ENCODE data around the gene ZNF148.

Gene ZNF148

DNA sequence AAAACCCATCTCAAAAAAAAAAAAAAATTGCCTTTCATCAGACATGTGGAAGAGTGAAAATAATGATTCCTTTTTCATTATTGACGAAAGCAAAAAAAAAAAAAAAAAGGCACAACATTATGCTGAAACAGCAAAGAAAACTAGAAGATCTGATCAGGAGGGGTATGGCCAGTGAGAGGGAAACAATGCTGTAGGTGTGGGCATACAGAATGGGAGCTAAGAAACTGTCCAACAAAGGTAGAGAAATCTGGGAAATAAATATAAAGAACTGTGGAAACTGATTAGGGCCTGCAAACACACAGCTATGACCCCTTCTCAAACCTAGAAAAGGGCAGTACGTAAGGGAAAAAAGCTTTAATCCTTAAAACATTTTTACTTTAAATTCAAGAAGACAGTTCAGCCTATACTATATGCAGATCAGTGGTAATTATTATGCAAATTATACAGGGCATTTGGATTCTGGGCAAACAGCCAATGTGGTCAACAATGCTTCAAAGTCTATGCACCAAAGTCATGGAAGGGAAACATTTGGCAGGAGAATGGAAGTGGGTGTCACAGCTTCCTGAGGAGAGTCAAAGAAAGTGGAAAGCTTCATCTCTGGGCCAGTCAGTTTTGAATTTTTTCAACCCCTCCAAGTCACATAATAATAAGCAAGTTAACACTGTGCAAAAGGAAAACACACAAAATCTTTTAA lies 94.3 kb downstream of the ZNF148 start:
- no peak for DNase-seq (ENCODE audit: low read depth in 2 of 2)

DNA sequence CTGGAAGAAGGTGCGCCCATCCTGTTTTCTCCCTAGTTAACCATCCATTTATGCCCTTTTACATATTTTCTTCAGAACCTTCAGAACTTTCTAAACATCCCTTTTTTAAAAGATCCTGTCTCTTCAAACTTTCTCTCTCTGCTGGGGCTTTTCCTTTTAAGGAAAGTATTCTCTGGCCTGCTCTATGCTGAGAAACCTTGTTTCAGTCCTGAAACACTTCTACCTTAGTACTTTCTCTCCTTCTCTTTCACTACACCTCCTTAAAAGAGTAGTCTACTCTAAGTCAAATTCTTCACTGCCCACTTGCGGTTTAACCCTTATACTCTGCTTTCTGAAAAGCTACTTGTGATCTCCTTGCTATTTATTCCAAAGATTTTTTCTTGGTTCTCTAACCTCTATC lies 97.0 kb downstream of the ZNF148 start:
- no peak for DNase-seq (ENCODE audit: low read depth in 2 of 2)

DNA sequence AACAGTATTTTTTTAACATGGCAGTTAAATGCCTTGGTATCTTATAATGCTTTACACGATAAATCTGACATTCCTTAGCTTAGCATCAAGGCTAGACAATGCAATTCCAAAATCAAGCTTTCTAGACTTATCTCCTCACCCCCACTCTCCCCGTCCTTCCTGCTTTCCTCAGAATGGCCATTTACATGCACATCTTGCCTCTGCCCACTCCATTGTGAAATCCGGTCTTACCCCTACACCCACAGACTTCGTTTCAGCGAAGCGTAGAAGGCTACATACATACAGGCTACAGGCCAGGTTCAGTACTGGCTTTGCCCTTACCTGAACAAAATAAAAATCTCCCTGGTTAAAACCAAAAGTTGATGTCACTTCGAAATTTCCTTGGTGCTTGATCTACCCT lies 104.0 kb downstream of the ZNF148 start:
- no peak for DNase-seq (ENCODE audit: low read depth in 2 of 2)

DNA sequence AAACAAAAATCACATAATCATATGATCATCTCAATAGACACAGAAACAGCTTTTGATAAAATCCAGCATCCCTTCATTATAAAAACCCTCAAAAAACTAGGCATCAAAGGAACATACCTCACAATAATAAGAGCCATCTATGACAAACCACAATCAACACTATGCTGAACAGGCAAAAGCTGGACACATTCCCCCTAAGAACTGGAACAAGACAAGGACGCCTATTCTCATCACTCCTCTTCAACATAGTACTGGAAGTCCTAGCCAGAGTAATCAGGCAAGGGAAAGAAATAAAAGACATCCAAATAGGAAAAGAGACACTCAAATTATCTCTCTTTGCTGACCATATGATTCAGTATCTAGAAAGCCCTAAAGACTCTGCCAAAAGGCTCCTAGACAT lies 107.7 kb downstream of the ZNF148 start:
- no peak for DNase-seq (ENCODE audit: low read depth in 2 of 2)

DNA sequence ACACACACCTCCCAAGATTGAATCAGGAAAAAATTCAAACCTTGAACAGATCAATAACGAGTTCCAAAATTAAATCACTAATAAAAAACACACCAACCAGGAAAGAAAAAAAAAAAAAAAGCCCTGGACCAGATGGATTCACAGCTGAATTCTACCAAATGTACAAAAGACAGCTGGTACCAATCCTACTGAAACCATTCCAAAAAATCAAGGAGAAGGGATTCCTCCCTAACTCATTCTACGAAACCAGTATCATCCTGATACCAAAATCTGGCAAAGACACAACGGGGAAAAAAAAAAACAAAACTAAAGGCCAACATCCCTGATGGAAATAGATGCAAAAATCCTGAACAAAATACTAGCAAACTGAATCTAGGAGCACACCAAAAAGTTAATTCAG lies 108.2 kb downstream of the ZNF148 start:
- DNase-seq (ENCODE audit: low read depth in 2 of 2): no peak

DNA sequence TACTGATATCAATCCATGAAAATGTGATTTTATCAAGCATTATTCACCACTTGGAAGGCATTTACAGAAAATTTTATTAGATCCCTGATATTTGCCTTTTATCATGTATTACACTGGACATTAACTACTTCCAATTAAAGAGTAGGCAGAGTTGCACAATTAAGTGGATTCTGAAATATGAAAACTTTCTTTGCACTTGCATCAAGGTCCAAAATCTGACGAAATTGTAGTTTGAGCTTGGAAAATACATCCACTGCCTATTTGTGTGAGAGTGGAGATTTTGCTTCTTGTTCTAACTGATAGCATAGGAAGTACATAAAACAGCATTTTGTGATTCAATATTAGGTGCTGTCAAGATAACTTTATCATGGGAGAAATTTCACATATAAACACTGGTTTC lies 113.0 kb downstream of the ZNF148 start:
- DNase-seq (ENCODE audit: low read depth in 2 of 2): no peak

DNA sequence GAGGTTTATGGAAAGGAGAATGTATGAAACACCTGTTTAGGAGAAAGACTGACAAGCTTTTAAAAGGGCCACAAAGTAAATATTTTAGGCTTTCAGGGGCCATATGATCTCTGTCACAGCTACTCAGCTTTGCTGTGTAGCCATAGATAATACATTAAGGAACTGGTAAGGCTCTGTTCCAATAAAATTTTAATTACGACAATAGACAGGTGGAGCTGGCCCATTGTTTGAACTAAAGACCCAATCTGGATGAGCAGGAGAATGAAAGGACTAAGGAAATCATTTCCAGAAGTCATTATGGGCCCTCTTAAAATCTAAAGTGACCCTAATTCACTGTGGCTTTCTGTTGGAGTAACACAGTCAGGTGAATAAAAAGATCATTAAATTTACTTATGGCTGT lies 114.1 kb downstream of the ZNF148 start:
- no peak for DNase-seq (ENCODE audit: low read depth in 2 of 2)

DNA sequence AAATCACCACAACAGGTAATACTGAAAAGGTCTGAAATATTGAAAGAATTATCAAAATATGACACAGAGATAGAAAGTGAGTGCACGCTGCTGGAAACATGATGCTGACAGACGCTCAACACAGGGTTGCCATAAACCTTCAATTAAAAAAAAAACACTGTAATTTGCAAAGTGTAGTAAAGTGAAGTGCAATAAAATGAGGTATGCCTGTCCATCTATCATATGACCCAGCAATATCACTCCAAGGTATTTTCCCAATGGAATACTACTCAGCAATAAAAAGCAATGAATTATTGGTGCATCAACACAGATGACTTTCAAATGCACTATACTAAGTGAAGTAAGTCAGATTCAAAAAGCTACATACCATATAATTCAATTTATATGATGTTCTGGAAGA lies 115.0 kb downstream of the ZNF148 start:
- DNase-seq (ENCODE audit: low read depth in 2 of 2): no peak

DNA sequence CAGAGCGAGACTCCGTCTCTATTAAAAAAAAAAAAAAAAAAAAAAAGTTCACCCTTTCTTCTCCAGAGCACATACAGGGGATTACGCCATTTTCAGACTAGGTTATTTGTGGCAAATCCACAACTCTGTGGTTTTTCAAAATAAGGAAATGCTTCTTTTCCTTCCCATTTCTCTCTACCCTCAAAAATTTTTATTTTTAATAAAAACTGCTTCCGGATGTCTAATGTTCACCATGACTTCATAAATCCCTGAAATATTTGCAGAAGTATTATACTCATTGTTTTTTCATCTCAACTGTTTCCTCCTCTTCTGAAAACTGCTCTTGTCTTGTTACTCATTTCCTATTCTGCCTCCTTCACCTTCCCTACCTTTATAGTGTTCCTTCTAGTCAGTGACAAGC lies 117.6 kb downstream of the ZNF148 start:
- no peak for DNase-seq (ENCODE audit: low read depth in 2 of 2)

DNA sequence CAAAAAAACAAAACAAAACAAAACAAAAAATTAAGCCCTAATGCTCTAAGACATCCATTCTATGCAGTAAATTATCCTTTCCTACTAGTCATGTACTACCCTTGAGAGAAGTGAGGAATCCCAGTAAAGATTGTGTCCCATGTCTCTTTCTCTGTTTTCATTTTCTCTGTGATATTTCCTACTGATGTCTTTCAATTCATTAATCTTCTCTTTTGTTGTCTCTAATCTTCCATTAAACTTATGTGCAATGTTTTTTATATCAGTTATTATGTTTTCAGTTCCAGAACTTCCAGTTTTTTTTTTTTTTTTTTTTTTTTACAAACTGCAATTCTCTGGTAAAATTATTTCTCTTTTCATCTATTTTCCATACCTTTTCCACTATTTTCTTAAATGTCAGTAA lies 118.5 kb downstream of the ZNF148 start:
- DNase-seq (ENCODE audit: low read depth in 2 of 2): no peak

DNA sequence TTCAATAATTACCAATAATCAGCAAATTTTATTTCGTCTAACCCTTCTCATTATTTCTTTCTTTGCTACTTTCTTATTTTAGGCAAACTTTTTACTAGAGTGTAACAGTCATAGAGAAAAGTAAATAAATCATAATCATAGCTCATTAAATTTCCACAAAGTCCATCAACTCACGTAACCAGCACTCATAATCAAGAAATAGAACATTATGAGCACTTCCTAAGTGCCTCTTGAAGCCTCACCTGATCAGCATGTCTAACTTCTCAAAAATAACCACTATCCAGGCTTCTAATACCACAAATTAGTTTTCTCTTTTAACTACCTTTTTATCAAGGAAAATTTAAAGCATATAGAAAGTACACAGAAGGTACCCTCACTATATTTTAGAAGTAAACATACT lies 124.2 kb downstream of the ZNF148 start:
- no peak for DNase-seq (ENCODE audit: low read depth in 2 of 2)

DNA sequence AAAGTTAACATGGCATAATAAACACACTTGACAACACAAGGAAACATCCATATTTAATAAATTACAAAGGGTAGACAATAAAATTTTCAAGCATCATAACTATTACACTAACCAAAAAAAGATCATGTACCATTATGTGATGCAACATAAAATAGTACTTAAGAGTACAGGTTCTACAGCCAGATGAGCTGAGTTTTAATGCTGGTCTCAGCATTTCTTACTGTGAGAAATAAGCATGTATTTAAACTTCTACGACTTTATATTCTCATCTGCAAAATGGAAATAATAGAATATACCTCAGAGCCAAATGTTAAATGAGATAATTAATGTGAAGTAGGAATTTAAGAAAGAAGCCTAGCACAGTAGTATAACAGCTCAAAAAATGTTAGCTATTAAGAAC lies 128.9 kb downstream of the ZNF148 start:
- DNase-seq (ENCODE audit: low read depth in 2 of 2): no peak

DNA sequence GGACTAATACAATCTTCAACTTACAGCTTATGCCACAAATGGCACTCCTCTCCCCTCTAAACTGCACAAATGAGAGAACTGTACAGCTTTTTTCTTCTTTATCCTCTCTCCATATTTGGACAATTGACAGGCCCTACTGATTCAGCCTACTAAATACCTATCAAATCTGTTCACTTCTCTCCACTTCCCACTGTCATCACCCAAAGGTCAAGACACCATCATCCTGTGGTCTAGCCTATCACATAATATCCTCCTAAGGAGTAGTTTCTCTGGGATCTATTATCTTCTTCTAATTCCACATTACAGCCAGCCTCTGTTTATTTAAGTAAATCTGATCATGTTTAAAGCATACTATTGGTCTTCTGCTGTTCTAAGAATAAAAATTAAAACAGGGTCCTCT lies 129.6 kb downstream of the ZNF148 start:
- DNase-seq (ENCODE audit: low read depth in 2 of 2): no peak

DNA sequence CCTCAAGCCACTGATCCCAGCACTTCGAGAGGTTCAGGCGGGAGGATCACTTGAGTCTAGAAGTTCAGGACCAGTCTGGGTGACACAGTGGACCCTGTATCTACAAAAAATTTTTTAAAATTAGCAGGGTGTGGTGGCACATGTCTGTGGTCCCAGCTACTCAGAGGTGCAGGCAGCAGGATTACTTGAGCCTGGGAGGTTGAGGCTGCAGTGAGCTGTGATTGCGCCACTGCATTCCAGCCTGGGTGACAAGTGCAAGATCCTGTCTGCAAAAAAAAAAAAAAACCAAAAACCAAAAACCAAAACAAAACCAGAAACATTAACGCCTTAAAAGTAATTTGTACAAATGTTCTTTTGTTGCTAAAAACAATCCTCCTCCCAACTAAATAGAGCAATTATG lies 134.6 kb downstream of the ZNF148 start:
- DNase-seq (ENCODE audit: low read depth in 2 of 2): no peak

DNA sequence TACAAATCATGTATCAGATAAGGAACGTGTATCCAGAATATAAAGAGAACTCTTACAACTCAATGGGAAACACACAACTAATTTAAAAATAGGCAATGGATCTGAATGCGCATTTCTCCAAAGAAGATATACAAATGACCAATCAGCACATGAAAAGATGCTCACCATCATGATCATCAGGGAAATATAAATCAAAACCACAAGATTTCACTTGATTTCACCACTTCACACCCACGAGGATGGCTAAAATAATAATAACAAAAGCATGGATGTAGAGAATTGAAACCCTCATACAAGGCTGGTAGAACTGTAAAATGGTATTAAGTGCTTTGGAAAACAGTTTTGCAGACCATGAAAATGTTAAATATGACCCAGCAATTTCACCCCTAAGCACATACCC lies 135.9 kb downstream of the ZNF148 start:
- no peak for DNase-seq (ENCODE audit: low read depth in 2 of 2)

DNA sequence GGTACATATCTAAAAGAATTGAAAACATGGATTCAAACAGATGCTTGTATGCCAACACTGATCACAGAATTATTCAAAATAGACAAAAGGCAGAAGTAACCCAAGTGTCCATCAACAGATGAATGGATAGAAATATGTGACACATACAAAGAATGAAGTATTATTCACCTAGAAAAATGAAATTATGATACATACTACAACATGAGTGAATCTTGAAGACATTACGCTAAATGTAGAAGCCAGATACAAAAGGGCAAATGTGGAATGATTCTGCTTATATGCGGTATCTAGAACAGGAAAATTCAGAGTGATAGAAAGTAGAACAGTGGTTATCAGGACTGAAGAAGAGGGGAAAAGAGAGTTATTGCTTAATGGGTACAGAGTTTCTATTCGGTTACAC lies 136.4 kb downstream of the ZNF148 start:
- DNase-seq (ENCODE audit: low read depth in 2 of 2): no peak

DNA sequence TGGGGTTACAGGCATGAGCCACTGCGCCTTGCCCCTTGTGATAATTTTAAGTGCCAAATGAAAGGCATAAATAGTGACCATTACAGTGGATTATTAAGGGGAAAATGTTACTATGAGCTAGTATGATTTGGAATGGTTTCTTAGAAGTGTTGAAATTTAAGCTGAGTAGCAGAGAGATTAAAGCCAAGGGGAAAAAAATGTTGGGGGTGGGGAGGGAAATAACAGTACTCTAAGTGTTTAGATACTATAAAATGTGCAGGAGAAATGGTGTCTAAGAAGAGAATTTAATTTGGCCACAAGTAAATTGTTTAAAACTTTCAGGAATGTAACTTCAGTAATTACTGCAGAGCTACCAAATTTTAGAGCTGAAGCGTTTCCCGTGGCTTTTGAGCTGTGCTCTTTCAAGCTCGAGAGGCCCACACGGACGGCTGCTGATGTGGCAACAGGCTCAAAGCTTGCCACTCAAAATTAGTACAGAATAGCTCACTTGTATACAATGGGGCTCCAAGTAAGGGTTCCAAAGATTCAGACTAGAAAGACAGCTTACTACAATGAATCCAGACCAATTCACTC lies 138.7 kb downstream of the ZNF148 start:
- DNase-seq (ENCODE audit: low read depth in 2 of 2): no peak

DNA sequence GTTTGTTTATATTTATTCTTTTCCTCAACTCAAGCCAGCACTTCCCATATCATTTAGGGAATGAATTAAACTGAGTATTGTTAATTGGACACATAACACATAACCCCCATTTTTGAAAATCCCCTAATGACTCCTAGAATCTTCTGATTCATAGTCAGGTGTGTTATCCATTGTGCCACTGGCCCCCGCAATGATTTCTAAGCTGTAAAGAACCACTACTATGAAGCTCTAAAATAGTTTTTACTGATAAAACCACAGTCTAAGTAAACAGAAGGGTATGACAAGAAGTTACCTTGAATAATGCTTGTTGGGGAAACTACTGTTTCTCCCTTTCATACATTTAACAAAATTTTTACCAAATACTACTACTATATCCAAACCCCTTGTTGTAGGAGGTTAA lies 140.3 kb downstream of the ZNF148 start:
- DNase-seq (ENCODE audit: low read depth in 2 of 2): no peak

DNA sequence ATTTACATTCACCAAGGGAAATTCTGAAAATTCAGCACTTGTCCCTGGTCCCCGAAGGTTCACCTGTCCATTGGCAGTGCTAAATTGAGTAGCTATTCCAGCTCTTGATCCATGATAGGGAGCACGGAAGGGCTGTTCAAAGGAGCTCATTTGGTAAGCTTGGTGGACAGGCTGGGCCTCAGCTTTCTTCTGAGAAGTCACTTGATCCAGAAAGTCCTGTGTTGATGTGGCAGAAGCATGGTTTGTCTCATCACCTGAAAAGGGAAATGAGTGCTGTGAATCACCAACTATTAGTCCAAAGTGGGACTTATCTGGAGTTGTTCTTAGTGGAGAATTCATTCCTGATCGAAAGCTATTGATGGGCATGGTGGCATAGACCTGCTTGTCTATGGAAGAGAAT lies 142.7 kb downstream of the ZNF148 start:
- no peak for DNase-seq (ENCODE audit: low read depth in 2 of 2)

DNA sequence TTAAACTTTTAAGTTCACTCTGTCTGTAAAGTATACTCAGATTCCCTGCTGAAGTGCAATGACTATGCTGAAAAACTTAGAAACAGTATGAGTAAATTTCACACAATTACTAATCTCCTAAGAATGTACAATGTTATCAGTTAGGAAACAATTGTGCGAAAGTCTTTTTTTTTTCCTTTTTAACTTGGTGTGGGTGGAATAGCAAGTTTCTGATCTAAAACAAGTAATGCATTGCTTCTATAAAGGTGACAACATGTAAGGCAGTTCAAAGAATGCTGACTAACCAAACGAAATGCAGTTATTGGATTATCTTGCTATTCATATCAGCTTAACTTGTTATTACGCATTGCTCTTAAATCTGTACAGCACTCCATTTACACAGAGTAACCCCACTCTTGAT lies 143.2 kb downstream of the ZNF148 start:
- DNase-seq (ENCODE audit: low read depth in 2 of 2): no peak

DNA sequence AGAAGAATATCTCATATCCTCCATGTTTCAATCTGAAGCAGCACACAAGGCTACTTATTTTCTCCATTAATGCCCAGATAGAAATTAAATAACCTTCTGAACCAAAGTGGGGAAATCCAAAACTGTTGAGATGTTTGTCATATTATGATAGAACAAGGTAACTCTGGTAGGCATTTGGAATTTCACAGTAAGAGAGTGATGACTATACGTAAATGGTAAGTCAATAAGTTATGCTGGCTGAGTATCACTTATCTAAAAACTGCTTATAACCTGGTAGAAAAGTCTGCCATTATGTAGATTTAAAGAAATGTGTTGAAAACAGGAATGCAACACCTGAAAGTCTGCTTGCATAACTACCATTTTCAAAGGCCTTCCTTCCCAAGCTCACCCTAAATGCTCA lies 145.4 kb downstream of the ZNF148 start:
- DNase-seq (ENCODE audit: low read depth in 2 of 2): no peak

DNA sequence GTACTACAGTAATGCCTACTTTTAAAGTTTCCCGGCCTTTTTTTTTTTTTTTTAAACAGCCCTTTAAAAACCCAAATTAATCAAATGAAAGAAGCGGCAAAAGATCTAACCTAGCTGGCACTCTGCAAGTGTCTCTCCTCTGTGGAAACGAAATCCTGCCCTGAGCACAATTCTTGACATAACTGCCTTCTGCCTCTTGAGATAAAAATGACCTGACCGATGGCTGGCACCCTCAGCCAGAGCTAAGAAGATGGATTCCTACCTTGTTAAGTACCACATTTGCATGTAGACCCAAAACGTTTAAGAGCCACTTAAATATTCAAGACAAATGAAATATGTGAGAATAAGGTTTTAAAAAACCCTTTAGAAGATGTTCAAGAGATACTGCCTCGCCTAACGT lies 146.0 kb downstream of the ZNF148 start:
- DNase-seq (ENCODE audit: low read depth in 2 of 2): no peak

DNA sequence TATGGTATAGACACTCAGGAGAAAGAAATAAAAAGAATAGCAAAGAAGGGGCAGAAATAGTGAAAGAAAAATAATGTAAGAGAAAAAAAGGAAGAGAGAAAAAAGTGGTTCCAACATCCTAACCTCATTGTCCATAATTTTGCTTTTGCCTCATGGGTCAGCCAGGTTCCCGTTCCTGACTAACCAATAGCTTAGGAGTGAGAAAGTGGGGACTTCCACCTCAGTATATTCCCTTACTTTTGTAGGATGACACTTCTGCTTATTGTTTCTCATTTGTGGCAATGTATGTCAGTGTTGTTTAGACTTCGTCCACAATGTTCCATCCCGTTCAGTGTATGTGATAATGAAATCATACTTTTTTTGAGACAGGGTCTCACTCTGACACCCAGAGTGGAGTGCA lies 153.3 kb downstream of the ZNF148 start:
- DNase-seq (ENCODE audit: low read depth in 2 of 2): no peak

DNA sequence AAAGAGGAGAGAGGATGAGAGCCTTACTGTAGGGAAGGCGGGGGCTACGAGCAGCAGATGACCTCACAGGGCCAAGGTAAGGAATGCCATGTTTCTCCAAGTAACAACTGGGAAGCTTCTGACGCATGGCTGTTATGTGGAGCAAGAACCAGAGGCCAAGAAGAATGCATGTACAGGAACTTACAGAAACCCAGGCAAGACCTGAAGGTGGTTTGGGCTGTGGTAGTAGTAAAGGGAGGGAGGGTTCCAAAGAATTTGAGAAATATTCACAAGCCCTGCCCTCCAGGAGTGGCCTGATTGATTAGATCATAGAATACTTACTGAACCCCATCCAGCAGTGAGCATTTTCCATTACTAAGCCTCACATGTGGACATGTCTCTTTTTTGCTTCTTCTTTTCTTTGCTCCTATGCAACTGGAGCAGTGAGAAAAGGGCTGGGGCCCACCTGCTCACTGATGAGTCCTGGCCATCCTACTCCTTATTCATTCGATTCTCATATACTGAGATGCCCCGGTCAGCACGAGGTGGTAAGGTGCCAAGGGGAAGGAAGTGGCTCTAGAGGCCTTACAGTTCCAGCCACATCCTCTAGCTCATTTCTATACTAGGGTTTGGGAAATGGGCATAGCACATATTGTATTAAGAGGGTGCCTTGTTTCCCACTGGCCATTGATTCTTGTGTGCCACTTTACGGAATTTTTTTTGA lies 154.2 kb downstream of the ZNF148 start:
- no peak for DNase-seq (ENCODE audit: low read depth in 2 of 2)

All from stimulated activated CD4-positive, alpha-beta T cell treated with anti-CD3 and anti-CD28 coated beads, Interleukin-4, amount 100 ng/mL, for 48 hours (primary cell).